IMR-90 (cell line): ENCODE data around the gene BTAF1. TPM values are rescaled to one million over a fixed set of nuclear protein-coding genes. Genes with fewer than 3 reads are reported as not detected.

Source experiments
- ATAC-seq: fragments of 200-7000 bp; cut with Tn5 transposase; 2 replicates; pipeline ENCODE4 v1.9.1; 2020; ENCODE audit warnings: low read depth, mild to moderate bottlenecking, moderate library complexity
- BruUV-seq: library from RNA; stranded (reverse); fragments of 400-500 nt; replicated peaks from 2 replicates; lab custom pipeline; 2021; lab: Mats Ljungman, UMichigan
- CTCF ChIA-PET: fragments of 300-600 bp; formaldehyde crosslinking; extraction: SDS; loops from one replicate; lab custom pipeline; 2021; ENCODE audit warnings: antibody characterized with exemption; lab: Yijun Ruan, JAX
- POLR2A ChIA-PET: fragments of 300-600 bp; sonication (Branson Sonifier 250); formaldehyde crosslinking; loops from one replicate; lab custom pipeline; 2022; ENCODE audit warnings: antibody characterized with exemption; ENCODE audit not compliant: unreplicated experiment; lab: Charles Lee
- DNase-seq: peaks from one replicate; pipeline ENCODE4 v3.0.0; 2013
- H2AFZ ChIP-seq: replicated peaks from 2 replicates; pipeline ENCODE3; 2013; ENCODE audit warnings: low read length, mild to moderate bottlenecking; ENCODE audit not compliant: poor library complexity
- H2AK5ac ChIP-seq: 2 replicates; pipeline ENCODE4 v1.6.1; 2013; ENCODE audit warnings: low read depth, low read length, inconsistent platforms
- H2AK9ac ChIP-seq: replicated peaks from 2 replicates; pipeline ENCODE3; 2013; ENCODE audit warnings: mild to moderate bottlenecking, low read depth, low read length, moderate library complexity; ENCODE audit not compliant: poor library complexity
- H2BK120ac ChIP-seq: 2 replicates; pipeline ENCODE4 v1.6.1; 2013; ENCODE audit warnings: low read depth, low read length, inconsistent platforms
- H2BK15ac ChIP-seq: 3 replicates; pipeline ENCODE4 v1.6.1; 2013; ENCODE audit warnings: low read depth, low read length, inconsistent platforms
- H2BK20ac ChIP-seq: 2 replicates; pipeline ENCODE4 v1.6.1; 2013; ENCODE audit warnings: low read depth, mild to moderate bottlenecking, inconsistent platforms, low read length, moderate library complexity
- H2BK5ac ChIP-seq: 2 replicates; pipeline ENCODE4 v1.6.1; 2013; ENCODE audit warnings: mild to moderate bottlenecking, low read depth, low read length, inconsistent platforms; ENCODE audit not compliant: poor library complexity, severe bottlenecking
- H3K14ac ChIP-seq: replicated peaks from 2 replicates; pipeline ENCODE4 v1.6.1; 2013; ENCODE audit warnings: low read depth, low read length, inconsistent platforms
- H3K18ac ChIP-seq: 2 replicates; pipeline ENCODE4 v1.6.1; 2013; ENCODE audit warnings: low read depth, low read length, control low read depth
- H3K23ac ChIP-seq: 2 replicates; pipeline ENCODE4 v1.6.1; 2013; ENCODE audit warnings: low read depth, low read length, inconsistent platforms
- H3K27ac ChIP-seq: 2 replicates; pipeline ENCODE4 v1.5.1; 2013; ENCODE audit warnings: mild to moderate bottlenecking, control low read depth, low read length; ENCODE audit not compliant: insufficient read depth
- H3K27me3 ChIP-seq: 2 replicates; pipeline ENCODE4 v1.6.1; 2013; ENCODE audit warnings: low read length; ENCODE audit not compliant: control insufficient read depth, insufficient read depth
- H3K36me3 ChIP-seq: 2 replicates; pipeline ENCODE4 v1.6.1; 2013; ENCODE audit warnings: low read length, mixed read lengths; ENCODE audit not compliant: control insufficient read depth, insufficient read depth
- H3K4ac ChIP-seq: 2 replicates; pipeline ENCODE4 v1.6.1; 2013; ENCODE audit warnings: low read depth, low read length, inconsistent platforms
- H3K4me1 ChIP-seq: 2 replicates; pipeline ENCODE4 v1.6.1; 2013; ENCODE audit warnings: low read length, mixed read lengths; ENCODE audit not compliant: control insufficient read depth, insufficient read depth
- H3K4me2 ChIP-seq: 2 replicates; pipeline ENCODE4 v1.6.1; 2013; ENCODE audit warnings: low read depth, mild to moderate bottlenecking, control low read depth, low read length, moderate library complexity
- H3K4me3 ChIP-seq: 2 replicates; pipeline ENCODE4 v1.5.1; 2013; ENCODE audit warnings: low read depth, mild to moderate bottlenecking, control low read depth, low read length, moderate library complexity; ENCODE audit not compliant: insufficient read depth
- H3K56ac ChIP-seq: 2 replicates; pipeline ENCODE4 v1.6.1; 2013; ENCODE audit warnings: low read length, inconsistent platforms; ENCODE audit not compliant: insufficient read depth; ENCODE audit errors: extremely low read depth
- H3K79me1 ChIP-seq, 2 experiments: 2 replicates each; pipeline ENCODE4 v1.6.1; 2013; ENCODE audit warnings: low read length in 2 of 2, inconsistent platforms in 1 of 2, low read depth in 1 of 2
- H3K9ac ChIP-seq: 2 replicates; pipeline ENCODE4 v1.6.1; 2013; ENCODE audit warnings: low read depth, low read length, control low read depth
- H3K9me1 ChIP-seq: 2 replicates; pipeline ENCODE4 v1.6.1; 2013; ENCODE audit warnings: low read length, inconsistent platforms; ENCODE audit not compliant: insufficient read depth
- H3K9me3 ChIP-seq: 2 replicates; pipeline ENCODE4 v1.6.1; 2013; ENCODE audit warnings: low read length; ENCODE audit not compliant: control insufficient read depth, insufficient read depth
- H4K20me1 ChIP-seq: 2 replicates; pipeline ENCODE4 v1.6.1; 2013; ENCODE audit warnings: low read length, inconsistent platforms; ENCODE audit not compliant: insufficient read depth
- H4K5ac ChIP-seq: 2 replicates; pipeline ENCODE4 v1.6.1; 2013; ENCODE audit warnings: mild to moderate bottlenecking, low read depth, low read length, control low read depth
- H4K8ac ChIP-seq, 2 experiments: 2 replicates each; pipeline ENCODE4 v1.6.1; 2013; ENCODE audit warnings: low read depth in 2 of 2, low read length in 2 of 2, control low read depth in 1 of 2, inconsistent platforms in 1 of 2
- H4K91ac ChIP-seq: 2 replicates; pipeline ENCODE4 v1.6.1; 2013; ENCODE audit warnings: low read depth, low read length, inconsistent platforms; ENCODE audit not compliant: insufficient read depth
- BHLHE40 ChIP-seq: fragments of 150-350 bp; IDR thresholded peaks from 2 replicates; pipeline ENCODE4 v1.6.1; 2016; ENCODE audit warnings: mild to moderate bottlenecking, low read depth, low read length
- FOS ChIP-seq: fragments of 150-350 bp; IDR thresholded peaks from 2 replicates; pipeline ENCODE4 v1.6.1; 2016; ENCODE audit warnings: low read depth, low read length
- MAFK ChIP-seq: IDR thresholded peaks from 2 replicates; pipeline ENCODE4 v1.6.1; 2012; ENCODE audit warnings: low read depth, low read length, improper control_type of control experiment
- POLR2A ChIP-seq: IDR thresholded peaks from 2 replicates; pipeline ENCODE4 v1.6.1; 2012; ENCODE audit warnings: mild to moderate bottlenecking, low read depth, low read length
- RAD21 ChIP-seq: IDR thresholded peaks from 2 replicates; pipeline ENCODE4 v1.6.1; 2012; ENCODE audit warnings: low read length, improper control_type of control experiment
- RCOR1 ChIP-seq: IDR thresholded peaks from 2 replicates; pipeline ENCODE4 v1.6.1; 2012; ENCODE audit warnings: mild to moderate bottlenecking, low read length, improper control_type of control experiment; ENCODE audit not compliant: insufficient replicate concordance
- SMC3 ChIP-seq: fragments of 150-350 bp; IDR thresholded peaks from 2 replicates; pipeline ENCODE4 v1.6.1; 2016; ENCODE audit warnings: low read depth, mild to moderate bottlenecking, antibody characterized with exemption, low read length, moderate library complexity
- WGBS, 2 experiments: methylation state at CpG; one replicate each; pipeline versions ENCODE4 v1.1.5 to v1.1.7; 2013; ENCODE audit warnings: missing lambda C conversion rate in 2 of 2; ENCODE audit not compliant: insufficient read length in 1 of 2; ENCODE audit errors: extremely low coverage in 2 of 2; 5-methylcytosine and 5-hydroxymethylcytosine counted together
- dilution Hi-C: fragments of 300-500 bp; cut with HindIII; formaldehyde crosslinking; loops from one replicate; pipeline ENCODE4 v1.14.3; 2018; ENCODE audit warnings: low sequenced_read_pairs; ENCODE audit not compliant: unreplicated experiment
- in situ Hi-C: fragments of 300-500 bp; cut with MboI; formaldehyde crosslinking; loops from 3 replicates; pipeline ENCODE4 v1.14.3; 2019; ENCODE audit warnings: low sequenced_read_pairs, inconsistent platforms, mixed read lengths
- intact Hi-C: fragments of 100-400 bp; cut with micrococcal nuclease; formaldehyde crosslinking; loops from 2 replicates; pipeline ENCODE4 v1.10.0; 2022
- polyA plus RNA-seq, 3 experiments: library from polyadenylated mRNA; depleted of rRNA; stranded (reverse); fragments of >200 nt; gene quantifications; 2 replicates each; pipeline ENCODE4 v1.2.3, GENCODE V29; 2012; ENCODE audit warnings: low replicate concordance in 1 of 3
- total RNA-seq: library from RNA; depleted of rRNA; stranded (reverse); fragments of >200 nt; gene quantifications from 2 replicates; pipeline ENCODE4 v1.2.3, GENCODE V29; 2012
- TF ChIP-seq, protein P1 (sequence below): fragments of 150-350 bp; IDR thresholded peaks from 2 replicates; pipeline ENCODE4 v1.6.1; 2016; ENCODE audit warnings: low read depth, mild to moderate bottlenecking, low read length, moderate library complexity, borderline replicate concordance
- TF ChIP-seq, protein P2 (sequence below): fragments of 150-350 bp; IDR thresholded peaks from 2 replicates; pipeline ENCODE4 v1.6.1; 2017; ENCODE audit warnings: mild to moderate bottlenecking, antibody characterized with exemption, low read length, low read depth

The BTAF1 gene
- total and polyA plus RNA-seq, 2 of the 4 experiments (the other 2 are of a cell fraction) = 15.0 to 42.3 TPM

DNA sequence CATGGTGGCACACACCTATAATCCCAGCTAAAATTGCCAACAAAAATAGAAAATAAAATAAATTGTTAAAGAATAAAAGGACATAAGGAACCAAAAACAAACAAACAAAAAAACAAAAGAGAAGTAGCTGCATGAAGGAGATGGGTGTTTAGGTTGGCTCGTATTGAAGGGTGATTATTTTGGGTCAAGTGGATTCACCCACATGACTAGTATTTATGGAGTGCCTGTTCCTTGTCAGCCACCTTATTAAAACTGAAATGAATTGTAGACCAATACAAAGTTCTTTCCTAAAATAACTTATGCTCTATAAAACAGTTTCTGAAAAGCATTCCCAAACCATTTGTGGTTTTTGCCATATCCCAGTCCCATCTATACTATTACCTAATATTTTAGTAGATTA lies 138.7 kb downstream of the BTAF1 start:
- ChIA-PET POLR2A (no interaction called here), CTCF (interaction anchor here (0.7 kb wide), 1 partner anchor 393 kb away, joined by 3 read pairs; no protein-coding TSS in a partner anchor)
- Histone ChIP-seq H2BK120ac (no peak overlapping the region), H3K79me1 (no peaks in the 10 kb centered on the region), H2AFZ (no peak overlapping the region), H3K56ac (no peak overlapping the region), H3K27me3 (no peaks in the 10 kb centered on the region), H3K14ac (no peak overlapping the region), H4K20me1 (no peaks in the 10 kb centered on the region), H2BK5ac (no peak overlapping the region), H3K9me1 (no peaks in the 10 kb centered on the region), H3K4me3 (no peak overlapping the region), H4K91ac (no peak overlapping the region), H3K23ac (no peak overlapping the region), H3K4ac (no peak overlapping the region), H3K36me3 (no peaks in the 10 kb centered on the region), H3K9ac (no peak overlapping the region), H4K5ac (no peak overlapping the region), H2BK15ac (no peak overlapping the region), H3K9me3 (no peaks in the 10 kb centered on the region), H3K4me2 (no peak overlapping the region), H2BK20ac (no peak overlapping the region), H3K4me1 (no peaks in the 10 kb centered on the region), H2AK9ac (no peak overlapping the region), H3K18ac (no peak overlapping the region), H3K27ac (no peak overlapping the region), H4K8ac (no peak overlapping the region), H2AK5ac (no peak overlapping the region)
- DNase-seq (no peak), ATAC-seq (no peak)
- no CpG with 5 or more reads among the region's 1 CpG for whole genome bisulfite sequencing, 2 experiments
- BruUV-seq = no TSS peak
- dilution Hi-C loops (no loop called here), intact Hi-C loops (no loop called here), in situ Hi-C loops (no loop called here)
- TF ChIP-seq POLR2A (no peak), MAFK (no peak), BHLHE40 (no peak), RCOR1 (no peak), FOS (no peak), RAD21 (no peak), SMC3 (no peak)
- TF ChIP-seq, protein P1, sequence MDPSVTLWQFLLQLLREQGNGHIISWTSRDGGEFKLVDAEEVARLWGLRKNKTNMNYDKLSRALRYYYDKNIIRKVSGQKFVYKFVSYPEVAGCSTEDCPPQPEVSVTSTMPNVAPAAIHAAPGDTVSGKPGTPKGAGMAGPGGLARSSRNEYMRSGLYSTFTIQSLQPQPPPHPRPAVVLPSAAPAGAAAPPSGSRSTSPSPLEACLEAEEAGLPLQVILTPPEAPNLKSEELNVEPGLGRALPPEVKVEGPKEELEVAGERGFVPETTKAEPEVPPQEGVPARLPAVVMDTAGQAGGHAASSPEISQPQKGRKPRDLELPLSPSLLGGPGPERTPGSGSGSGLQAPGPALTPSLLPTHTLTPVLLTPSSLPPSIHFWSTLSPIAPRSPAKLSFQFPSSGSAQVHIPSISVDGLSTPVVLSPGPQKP = no peak
- TF ChIP-seq, protein P2, sequence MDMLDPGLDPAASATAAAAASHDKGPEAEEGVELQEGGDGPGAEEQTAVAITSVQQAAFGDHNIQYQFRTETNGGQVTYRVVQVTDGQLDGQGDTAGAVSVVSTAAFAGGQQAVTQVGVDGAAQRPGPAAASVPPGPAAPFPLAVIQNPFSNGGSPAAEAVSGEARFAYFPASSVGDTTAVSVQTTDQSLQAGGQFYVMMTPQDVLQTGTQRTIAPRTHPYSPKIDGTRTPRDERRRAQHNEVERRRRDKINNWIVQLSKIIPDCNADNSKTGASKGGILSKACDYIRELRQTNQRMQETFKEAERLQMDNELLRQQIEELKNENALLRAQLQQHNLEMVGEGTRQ = no peak
